Gastrocnemius medialis (tissue), 4 donors: Measurements from ENCODE around the gene LGALS3BP. TPM values are rescaled to one million over a fixed set of nuclear protein-coding genes. Genes with fewer than 3 reads are reported as not detected.

ENCODE experiments used
- ATAC-seq, 2 donors: fragments of 150-250 bp; one replicate each; pipeline ENCODE4 v1.9.1; 2016
- DNase-seq, 2 donors: peaks; one replicate each; pipeline ENCODE4 v3.0.0-alpha.2; 2019
- H3K27ac ChIP-seq, 4 donors: fragments of 200-600 bp; sonication (generic); 1 replicate in 1 of 4; 2 replicates in 3 of 4; pipeline ENCODE4 v1.5.1; 2016 to 2018; ENCODE audit warnings: mild to moderate bottlenecking in 2 of 4, moderate library complexity in 1 of 4
- H3K27me3 ChIP-seq, 3 donors: fragments of 200-600 bp; sonication (generic) in 2 of 3; 1 replicate in 1 of 3; 2 replicates in 2 of 3; pipeline versions ENCODE4 v1.5.1 to v1.6.0; 2016 to 2019; ENCODE audit warnings: mild to moderate bottlenecking in 1 of 3, moderate library complexity in 1 of 3
- H3K36me3 ChIP-seq, 2 donors: fragments of 200-600 bp; sonication (generic) in 1 of 2; one replicate each; pipeline ENCODE4 v1.5.1; 2017 to 2018
- H3K4me1 ChIP-seq, 2 donors: fragments of 200-600 bp; sonication (generic) in 1 of 2; one replicate each; pipeline ENCODE4 v1.5.1; 2016 to 2017; ENCODE audit warnings: mild to moderate bottlenecking in 2 of 2
- H3K4me3 ChIP-seq, 4 donors: fragments of 200-600 bp; sonication (generic) in 3 of 4; 1 replicate in 1 of 4; 2 replicates in 3 of 4; pipeline ENCODE4 v1.5.1; 2016 to 2019; ENCODE audit warnings: mild to moderate bottlenecking in 2 of 4
- H3K9me3 ChIP-seq, 3 donors: fragments of 200-600 bp; sonication (generic) in 2 of 3; 1 replicate in 1 of 3; 2 replicates in 2 of 3; pipeline ENCODE4 v1.5.1; 2016 to 2019
- POLR2A ChIP-seq, 2 donors: fragments of 450-650 bp; IDR thresholded peaks; one replicate each; pipeline ENCODE4 v1.6.1; 2017; ENCODE audit warnings: antibody characterized with exemption in 2 of 2, mild to moderate bottlenecking in 2 of 2, moderate library complexity in 2 of 2
- in situ Hi-C, 4 donors: fragments of 200-750 bp; cut with MboI; loops; one replicate each; pipeline versions ENCODE4 v1.15.0 to v1.8.0; 2017; ENCODE audit warnings: low sequenced_read_pairs in 4 of 4
- intact Hi-C: fragments of 100-400 bp; cut with DNase I; formaldehyde crosslinking; loops from one replicate; pipeline ENCODE4 v1.15.1; 2023; ENCODE audit warnings: low total_unique reads
- total RNA-seq, 4 donors: library from RNA; depleted of rRNA; stranded (reverse); fragments of >200 nt; gene quantifications; one replicate each; pipeline versions ENCODE4 v1.1.0 to v1.2.3, GENCODE V29; 2016
- TF ChIP-seq, protein P1 (sequence below), 5 experiments: fragments of 450-650 bp in 3 of 5; fragments of 200-600 bp in 2 of 5; sonication (generic) in 2 of 5; IDR thresholded peaks in 4 of 5; conservative IDR thresholded peaks in 1 of 5; 1 replicate in 4 of 5; 2 replicates in 1 of 5; pipeline ENCODE4 v1.5.1; 2016 to 2019; ENCODE audit warnings: antibody characterized with exemption in 5 of 5, mild to moderate bottlenecking in 3 of 5, moderate library complexity in 3 of 5

Gene LGALS3BP
- total RNA-seq, 4 donors from 2014 or later = 15.0 to 45.9 (median 23.0) TPM

DNA sequence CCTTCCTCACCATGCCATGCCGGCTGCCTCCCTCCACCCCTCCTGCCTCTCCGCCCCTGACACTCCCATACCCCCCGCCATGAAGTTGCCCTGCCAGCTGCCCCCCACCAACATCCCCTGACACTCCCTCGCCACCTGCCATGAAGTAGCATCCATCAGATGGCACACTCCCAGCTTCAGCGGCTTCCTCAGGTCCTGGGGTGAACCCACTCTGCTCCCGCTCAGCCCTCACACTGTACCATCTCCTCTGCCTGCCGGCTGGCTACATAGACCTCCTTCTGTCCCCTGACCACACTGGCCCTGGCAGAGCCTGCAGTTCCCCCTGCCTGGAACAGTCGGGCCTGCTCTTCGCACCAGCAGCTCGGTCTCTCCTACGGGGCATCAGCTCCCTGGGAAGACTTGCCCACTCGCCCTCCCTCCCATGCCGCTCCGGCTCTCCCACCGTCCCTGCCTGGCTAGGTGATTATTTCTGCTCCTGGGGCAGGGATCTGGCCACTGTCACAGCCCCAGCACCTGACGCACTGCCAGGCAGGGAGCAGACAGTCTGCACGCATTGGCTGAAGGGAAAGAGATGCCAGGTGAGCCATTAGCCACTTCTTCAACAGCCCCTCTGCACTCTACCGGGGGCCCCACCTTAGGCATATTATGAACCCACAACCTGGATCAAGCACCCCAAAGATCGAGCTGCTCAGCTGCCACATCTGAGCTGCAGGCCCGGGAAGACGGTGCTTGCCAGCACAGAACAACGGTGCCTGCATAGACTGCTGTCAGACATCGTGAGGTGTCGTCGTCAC is 20.9 kb upstream of the LGALS3BP start:
- Histone ChIP-seq H3K4me3 (no peak overlapping the region), H3K27ac (no peak overlapping the region), H3K4me1 (peaks cover 14 to 19% of the 10 kb centered on the region in 2 donors), H3K9me3 (no peaks in the 10 kb centered on the region), H3K27me3 (no peaks in the 10 kb centered on the region), H3K36me3 (peaks cover 0 to 12% of the 10 kb centered on the region in 2 donors)
- no peak for TF ChIP-seq POLR2A (IDR thresholded peaks at IDR 0.05)
- TF ChIP-seq, protein P1, sequence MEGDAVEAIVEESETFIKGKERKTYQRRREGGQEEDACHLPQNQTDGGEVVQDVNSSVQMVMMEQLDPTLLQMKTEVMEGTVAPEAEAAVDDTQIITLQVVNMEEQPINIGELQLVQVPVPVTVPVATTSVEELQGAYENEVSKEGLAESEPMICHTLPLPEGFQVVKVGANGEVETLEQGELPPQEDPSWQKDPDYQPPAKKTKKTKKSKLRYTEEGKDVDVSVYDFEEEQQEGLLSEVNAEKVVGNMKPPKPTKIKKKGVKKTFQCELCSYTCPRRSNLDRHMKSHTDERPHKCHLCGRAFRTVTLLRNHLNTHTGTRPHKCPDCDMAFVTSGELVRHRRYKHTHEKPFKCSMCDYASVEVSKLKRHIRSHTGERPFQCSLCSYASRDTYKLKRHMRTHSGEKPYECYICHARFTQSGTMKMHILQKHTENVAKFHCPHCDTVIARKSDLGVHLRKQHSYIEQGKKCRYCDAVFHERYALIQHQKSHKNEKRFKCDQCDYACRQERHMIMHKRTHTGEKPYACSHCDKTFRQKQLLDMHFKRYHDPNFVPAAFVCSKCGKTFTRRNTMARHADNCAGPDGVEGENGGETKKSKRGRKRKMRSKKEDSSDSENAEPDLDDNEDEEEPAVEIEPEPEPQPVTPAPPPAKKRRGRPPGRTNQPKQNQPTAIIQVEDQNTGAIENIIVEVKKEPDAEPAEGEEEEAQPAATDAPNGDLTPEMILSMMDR (IDR thresholded peaks at IDR 0.05 in 4 of 5, conservative IDR thresholded peaks at IDR 0.05 in 1 of 5) = no peak
- peak in 1 of 2 donors; percentile 8 for DNase-seq
- no peak for ATAC-seq
- intact Hi-C loops = no loop called here
- in situ Hi-C loops = no loop called here

- H3K36me3 ChIP-seq = peaks cover 0 to 12% of the 10 kb centered on the region in 2 donors
- H3K27ac ChIP-seq = no peak overlapping the region
- no peaks in the 10 kb centered on the region for H3K9me3 ChIP-seq
- H3K27me3 ChIP-seq = no peaks in the 10 kb centered on the region
- TF ChIP-seq POLR2A (IDR thresholded peaks at IDR 0.05) = no peak
- TF ChIP-seq, protein P1 (IDR thresholded peaks at IDR 0.05 in 4 of 5, conservative IDR thresholded peaks at IDR 0.05 in 1 of 5) = no peak
- ATAC-seq (no peak), DNase-seq (no peak)
- intact Hi-C loops = no loop called here
- H3K4me3 ChIP-seq = no peak overlapping the region
- H3K4me1 ChIP-seq = peaks cover 14 to 16% of the 10 kb centered on the region in 2 donors
- in situ Hi-C loops = no loop called here
Measured at GRCh38 chr17:78999947-79000395, 20.2 kb upstream of the LGALS3BP start.

GRCh38 chr17:78999056-78999768 is 19.5 kb upstream of the LGALS3BP start:
- Histone ChIP-seq H3K36me3 (peaks cover 0 to 12% of the 10 kb centered on the region in 2 donors), H3K27ac (peak overlapping the region in 2 of 4 donors; percentile 26 to 39), H3K4me3 (no peak overlapping the region), H3K9me3 (no peaks in the 10 kb centered on the region), H3K27me3 (no peaks in the 10 kb centered on the region), H3K4me1 (peaks cover 14 to 16% of the 10 kb centered on the region in 2 donors)
- TF ChIP-seq, protein P1 (IDR thresholded peaks at IDR 0.05 in 4 of 5, conservative IDR thresholded peaks at IDR 0.05 in 1 of 5) = no peak
- no peak for TF ChIP-seq POLR2A (IDR thresholded peaks at IDR 0.05)
- DNase-seq (peak in 1 of 2 donors; percentile 5), ATAC-seq (no peak)
- in situ Hi-C loops = no loop called here
- intact Hi-C loops = no loop called here

DNA sequence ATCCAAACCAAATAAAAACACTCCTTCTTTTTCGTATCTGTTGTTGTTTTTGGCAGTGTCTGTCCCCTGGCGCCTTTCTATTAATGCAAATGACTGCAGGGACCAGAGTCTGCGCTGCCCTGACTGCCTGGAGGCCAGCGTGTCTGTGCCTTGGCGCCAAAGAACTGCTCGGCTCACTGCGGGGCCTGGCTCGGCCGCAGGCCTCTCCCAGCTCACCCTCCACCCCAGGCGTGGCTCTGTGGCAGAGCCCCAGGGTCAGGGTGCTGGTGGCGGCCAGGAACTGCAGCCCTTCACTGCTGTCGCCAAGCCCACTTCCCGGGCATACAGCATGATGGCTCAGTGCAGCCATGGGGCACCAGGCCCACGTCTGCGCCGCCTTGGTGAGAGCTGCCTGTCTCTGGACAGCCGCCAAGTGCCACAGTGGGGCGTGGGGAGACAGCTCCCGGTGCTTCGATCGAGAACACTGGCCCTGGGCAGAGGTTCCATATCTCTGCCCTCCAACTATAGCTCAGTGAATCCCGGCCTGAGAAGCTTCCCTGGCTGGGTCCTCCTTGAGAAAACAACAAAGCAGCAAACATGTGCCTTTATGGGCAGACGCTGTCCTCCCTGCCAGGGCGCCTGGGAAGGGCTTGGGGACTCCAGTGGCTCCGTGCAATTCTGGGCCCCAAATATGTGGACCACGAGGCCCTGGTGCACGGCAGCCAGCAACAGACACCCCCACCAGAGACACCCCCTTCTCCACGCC is 18.8 kb upstream of the LGALS3BP start:
- Histone ChIP-seq H3K36me3 (peaks cover 0 to 12% of the 10 kb centered on the region in 2 donors), H3K27ac (peak overlapping the region in 3 of 4 donors; percentile 20 to 39 (median 26)), H3K4me1 (peaks cover 14 to 15% of the 10 kb centered on the region in 2 donors), H3K27me3 (no peaks in the 10 kb centered on the region), H3K4me3 (no peak overlapping the region), H3K9me3 (no peaks in the 10 kb centered on the region)
- ATAC-seq (peak in 1 of 2 donors; percentile 16), DNase-seq (peak in 1 of 2 donors; percentile 32)
- intact Hi-C loops = loop anchor here (1.0 kb wide), 1 partner anchor 10 kb away; no protein-coding TSS in a partner anchor
- TF ChIP-seq POLR2A (IDR thresholded peaks at IDR 0.05) = no peak
- TF ChIP-seq, protein P1 (IDR thresholded peaks at IDR 0.05 in 4 of 5, conservative IDR thresholded peaks at IDR 0.05 in 1 of 5) = no peak
- in situ Hi-C loops = no loop called here
